Endometrial microvascular endothelial cells (primary cell): ENCODE measurements around the gene C3orf20. TPM values are rescaled to one million over a fixed set of nuclear protein-coding genes. Genes with fewer than 3 reads are reported as not detected.

ENCODE experiments used
- in situ Hi-C: cut with HindIII; loops from 2 replicates; pipeline ENCODE4 v1.10.0; 2017; ENCODE audit warnings: low sequenced_read_pairs, low pct_unique_long_range_greater_than_20kb; ENCODE audit errors: inconsistent ontology term
- total RNA-seq: library from RNA; depleted of rRNA; stranded (reverse); fragments of >200 nt; gene quantifications from one replicate; pipeline ENCODE4 v1.2.3, GENCODE V29; 2015; ENCODE audit errors: inconsistent ontology term

Gene C3orf20
- total RNA-seq, 1 donor from 2014 or later = 0.28 TPM

GRCh38 chr3:14818804-14819500 is 144.0 kb downstream of the C3orf20 start, which contains the start of gene FGD5:
TSS of gene FGD5 (plus strand) at chr3:14818962. CDS start at chr3:14819072, 110 bp downstream.
- in situ Hi-C loops = no loop called here

DNA sequence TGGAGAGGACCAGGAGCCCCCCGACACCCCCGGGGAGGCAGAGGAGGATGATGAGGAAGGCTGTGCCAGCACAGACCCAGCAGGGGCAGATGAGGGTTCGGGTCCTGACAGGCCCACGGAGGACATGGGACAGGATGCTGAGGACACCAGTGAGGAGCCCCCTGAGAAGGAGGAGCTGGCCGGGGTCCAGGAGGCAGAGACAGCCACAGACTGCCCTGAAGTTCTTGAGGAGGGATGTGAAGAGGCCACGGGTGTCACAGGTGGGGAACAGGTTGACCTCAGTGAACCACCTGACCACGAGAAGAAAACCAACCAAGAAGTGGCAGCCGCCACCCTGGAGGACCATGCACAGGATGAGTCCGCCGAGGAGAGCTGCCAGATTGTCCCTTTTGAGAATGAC is 144.7 kb downstream of the C3orf20 start:
- in situ Hi-C loops = loop anchor here (10.0 kb wide), 1 partner anchor 105 kb away; no protein-coding TSS in a partner anchor

DNA sequence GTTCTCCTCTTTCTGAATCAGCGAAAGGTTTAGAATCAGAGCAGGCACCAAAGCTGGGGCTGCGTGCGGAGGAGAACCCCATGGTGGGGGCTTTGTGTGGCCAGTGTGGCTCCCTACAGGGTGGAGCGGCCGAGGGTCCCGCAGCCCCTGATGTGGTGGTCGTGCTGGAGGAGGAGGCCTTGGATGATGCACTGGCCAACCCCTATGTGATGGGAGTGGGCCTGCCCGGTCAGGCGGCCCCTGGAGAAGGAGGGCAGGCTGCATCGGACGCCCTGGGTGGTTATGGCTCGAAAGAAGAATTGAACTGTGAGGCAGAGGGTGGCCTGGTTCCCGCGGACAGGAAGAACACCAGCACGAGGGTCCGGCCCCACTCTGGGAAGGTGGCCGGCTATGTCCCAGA is 145.2 kb downstream of the C3orf20 start:
- in situ Hi-C loops = loop anchor here (10.0 kb wide), 1 partner anchor 105 kb away; no protein-coding TSS in a partner anchor

- in situ Hi-C loops = loop anchor here (10.0 kb wide), 1 partner anchor 104 kb away; no protein-coding TSS in a partner anchor
Observed at GRCh38 chr3:14821151-14821550, 146.2 kb downstream of the C3orf20 start.

DNA sequence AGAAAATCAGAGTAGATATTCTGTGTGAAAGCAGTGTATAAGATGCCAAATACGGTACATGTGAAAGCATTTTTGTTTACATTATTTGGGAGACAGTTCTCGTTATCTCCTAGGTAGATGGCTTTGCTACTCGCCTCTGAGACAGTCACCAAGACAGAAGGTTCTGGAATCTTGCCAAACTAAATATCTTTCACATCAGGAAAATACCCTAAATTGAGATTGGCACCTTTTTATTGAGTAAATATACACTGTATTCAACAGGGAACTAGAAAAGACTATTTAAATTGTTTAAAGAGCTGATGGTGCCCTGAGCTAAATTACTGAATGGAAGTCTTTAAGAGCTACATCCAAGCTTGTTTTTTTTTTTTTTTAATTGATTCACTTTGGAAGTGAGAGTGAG is 147.2 kb downstream of the C3orf20 start:
- in situ Hi-C loops = loop anchor here (10.0 kb wide), 1 partner anchor 103 kb away; no protein-coding TSS in a partner anchor

Other genes with a start within 250 kb of the C3orf20 start
- gene GRIP2, start 134.8 kb upstream of the C3orf20 start, total RNA-seq = 0.28 TPM
- gene CCDC174, start 23.4 kb upstream of the C3orf20 start, total RNA-seq = 5.5 TPM
- 57.0 TPM for gene FGD5, start 143.8 kb downstream of the C3orf20 start, total RNA-seq